HepG2 (cell line): ENCODE results near the gene WSB1.

Source experiments
- CHD4 ChIP-seq: fragments of 200-600 bp; sonication (generic); IDR thresholded peaks from 2 replicates; pipeline ENCODE4 v1.7.0; 2017; ENCODE audit warnings: mild to moderate bottlenecking, low read length, borderline replicate concordance
- ELF4 ChIP-seq: sonication (generic); formaldehyde crosslinking; IDR thresholded peaks from 2 replicates; pipeline ENCODE4 v1.5.0; 2020; ENCODE audit warnings: missing genetic modification reagents, mild to moderate bottlenecking, moderate library complexity, borderline replicate concordance
- HHEX ChIP-seq: IDR thresholded peaks from 2 replicates; pipeline ENCODE4 v1.6.1; 2016; ENCODE audit warnings: control low read depth
- SATB2 ChIP-seq: sonication (generic); formaldehyde crosslinking; IDR thresholded peaks from 2 replicates; pipeline ENCODE4 v1.5.0; 2020; ENCODE audit warnings: missing genetic modification reagents
- SP1 ChIP-seq, 2 experiments: fragments of 450-650 bp in 1 of 2; sonication (generic) in 1 of 2; formaldehyde crosslinking in 1 of 2; IDR thresholded peaks; 2 replicates each; pipeline versions ENCODE4 v1.4.0 to v1.6.1; 2016 to 2020; ENCODE audit warnings: missing genetic modification reagents in 1 of 2
- TRIM24 ChIP-seq: sonication (generic); formaldehyde crosslinking; IDR thresholded peaks from 2 replicates; pipeline ENCODE4 v1.8.0; 2022; ENCODE audit warnings: mild to moderate bottlenecking, missing genetic modification reagents
- YY1 ChIP-seq: IDR thresholded peaks from 2 replicates; pipeline ENCODE4 v1.6.1; 2011; ENCODE audit warnings: low read length, low read depth, moderate library complexity, mild to moderate bottlenecking; ENCODE audit not compliant: insufficient read depth, insufficient replicate concordance
- ZC3H4 ChIP-seq: sonication (generic); formaldehyde crosslinking; IDR thresholded peaks from 2 replicates; pipeline ENCODE4 v1.4.0; 2020; ENCODE audit warnings: missing genetic modification reagents, borderline replicate concordance
- ZNF614 ChIP-seq: IDR thresholded peaks from 2 replicates; pipeline ENCODE4 v1.6.1; 2018; ENCODE audit warnings: missing biosample characterization, missing genetic modification reagents, inconsistent platforms, borderline replicate concordance
- TF ChIP-seq, protein P1 (sequence below): sonication (generic); formaldehyde crosslinking; IDR thresholded peaks from 2 replicates; pipeline ENCODE4 v1.5.0; 2020; ENCODE audit warnings: mild to moderate bottlenecking, missing genetic modification reagents, moderate library complexity

GRCh38 chr17:27352448-27353032 is 58.6 kb downstream of the WSB1 start:
- TF ChIP-seq CHD4: no peak
- TF ChIP-seq, protein P1, sequence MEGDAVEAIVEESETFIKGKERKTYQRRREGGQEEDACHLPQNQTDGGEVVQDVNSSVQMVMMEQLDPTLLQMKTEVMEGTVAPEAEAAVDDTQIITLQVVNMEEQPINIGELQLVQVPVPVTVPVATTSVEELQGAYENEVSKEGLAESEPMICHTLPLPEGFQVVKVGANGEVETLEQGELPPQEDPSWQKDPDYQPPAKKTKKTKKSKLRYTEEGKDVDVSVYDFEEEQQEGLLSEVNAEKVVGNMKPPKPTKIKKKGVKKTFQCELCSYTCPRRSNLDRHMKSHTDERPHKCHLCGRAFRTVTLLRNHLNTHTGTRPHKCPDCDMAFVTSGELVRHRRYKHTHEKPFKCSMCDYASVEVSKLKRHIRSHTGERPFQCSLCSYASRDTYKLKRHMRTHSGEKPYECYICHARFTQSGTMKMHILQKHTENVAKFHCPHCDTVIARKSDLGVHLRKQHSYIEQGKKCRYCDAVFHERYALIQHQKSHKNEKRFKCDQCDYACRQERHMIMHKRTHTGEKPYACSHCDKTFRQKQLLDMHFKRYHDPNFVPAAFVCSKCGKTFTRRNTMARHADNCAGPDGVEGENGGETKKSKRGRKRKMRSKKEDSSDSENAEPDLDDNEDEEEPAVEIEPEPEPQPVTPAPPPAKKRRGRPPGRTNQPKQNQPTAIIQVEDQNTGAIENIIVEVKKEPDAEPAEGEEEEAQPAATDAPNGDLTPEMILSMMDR (CRISPR knock-in tag): no peak
- TF ChIP-seq SATB2: no peak
- TF ChIP-seq ZC3H4 (CRISPR knock-in tag): no peak
- TF ChIP-seq TRIM24: no peak
- no peak for TF ChIP-seq ELF4 (CRISPR knock-in tag)
- TF ChIP-seq ZNF614: no peak
- TF ChIP-seq YY1: no peak
- no peak for TF ChIP-seq SP1 (IDR thresholded peaks at IDR 0.05)
- TF ChIP-seq SP1 (CRISPR knock-in tag; IDR thresholded peaks at IDR 0.05): no peak
- TF ChIP-seq HHEX (CRISPR knock-in tag): no peak
